NCI-H226 (cell line): Measurements from ENCODE around the gene PFKFB3.
"Not testable (repeated sequence)": the region's sequence is repeated elsewhere in the genome, so short reads cannot be mapped to it uniquely, and the experiment has no call there.

ENCODE experiments used
- DNase-seq: peaks from one replicate; pipeline ENCODE4 v3.0.0-alpha.2; 2015

PFKFB3 gene

DNA sequence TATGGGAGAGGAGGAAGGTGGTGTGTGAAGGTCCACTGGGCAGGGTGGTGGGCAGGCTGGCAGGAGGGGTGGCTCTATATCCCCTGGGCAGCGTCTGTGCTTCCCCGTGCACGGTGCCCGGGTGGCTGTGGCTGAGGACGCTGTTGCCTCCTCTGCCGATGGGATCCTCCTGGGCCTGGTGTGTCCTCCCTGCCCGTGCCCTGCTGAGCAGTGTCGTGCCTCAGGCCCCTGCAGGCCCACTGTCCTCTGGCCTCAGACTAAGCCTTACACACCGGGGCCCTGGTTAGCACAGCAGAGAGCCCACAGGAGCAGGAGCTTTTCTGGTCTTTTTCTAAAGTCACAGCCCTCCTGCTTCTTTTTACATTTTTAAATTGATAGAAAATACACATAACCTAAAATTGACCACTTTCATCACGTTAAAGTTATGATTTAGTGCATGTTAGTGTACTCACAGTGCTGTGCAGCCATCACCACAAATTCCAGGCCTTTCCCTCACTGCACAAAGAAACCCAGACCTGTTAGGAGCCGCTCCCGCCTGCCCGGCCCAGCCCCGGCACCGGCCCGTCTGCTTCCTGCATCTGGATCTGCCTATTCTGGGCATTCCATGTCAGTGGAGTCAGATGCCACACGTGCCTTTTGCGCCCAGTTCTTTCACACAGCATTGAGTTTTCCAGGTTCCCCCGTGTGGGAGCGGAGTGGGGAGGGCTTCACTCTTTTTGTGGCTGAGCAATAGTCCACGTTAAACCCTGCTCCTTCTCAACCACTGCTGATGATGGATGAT is 19.4 kb downstream of the PFKFB3 start:
- peak; percentile 58 for DNase-seq

DNA sequence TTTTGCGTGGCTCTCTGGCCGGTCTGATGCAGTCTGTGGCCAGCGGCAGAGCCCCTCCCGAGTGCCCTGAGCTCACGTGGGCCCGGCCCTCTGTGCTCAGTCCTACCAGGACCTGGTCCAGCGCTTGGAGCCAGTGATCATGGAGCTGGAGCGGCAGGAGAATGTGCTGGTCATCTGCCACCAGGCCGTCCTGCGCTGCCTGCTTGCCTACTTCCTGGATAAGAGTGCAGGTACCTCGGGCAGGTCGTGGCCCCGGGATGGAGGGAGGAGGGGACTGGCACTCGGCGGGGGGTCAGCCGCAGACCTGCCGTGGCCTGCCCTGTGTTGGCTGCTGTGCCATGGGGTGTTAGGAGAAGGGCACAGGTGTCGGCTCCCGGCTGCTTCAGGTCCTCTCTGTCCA is 20.0 kb downstream of the PFKFB3 start:
- no peak for DNase-seq

DNA sequence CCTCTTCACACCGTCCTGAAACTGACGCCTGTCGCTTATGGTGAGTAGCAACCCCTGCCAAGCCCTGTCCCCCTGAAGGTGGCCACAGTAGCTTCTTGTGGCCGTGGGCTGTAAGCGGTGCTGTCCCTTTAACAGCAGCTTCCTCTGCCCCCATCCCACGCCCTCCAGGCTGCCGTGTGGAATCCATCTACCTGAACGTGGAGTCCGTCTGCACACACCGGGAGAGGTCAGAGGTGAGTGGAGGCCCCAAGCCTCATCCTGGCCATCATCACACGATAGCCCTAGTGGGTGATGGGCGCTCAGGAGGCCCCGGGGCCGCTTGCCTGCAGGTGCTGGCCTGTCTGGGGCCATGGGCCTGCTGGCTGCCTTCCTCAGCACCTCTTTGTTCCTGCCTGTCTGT is 21.2 kb downstream of the PFKFB3 start:
- no peak for DNase-seq

DNA sequence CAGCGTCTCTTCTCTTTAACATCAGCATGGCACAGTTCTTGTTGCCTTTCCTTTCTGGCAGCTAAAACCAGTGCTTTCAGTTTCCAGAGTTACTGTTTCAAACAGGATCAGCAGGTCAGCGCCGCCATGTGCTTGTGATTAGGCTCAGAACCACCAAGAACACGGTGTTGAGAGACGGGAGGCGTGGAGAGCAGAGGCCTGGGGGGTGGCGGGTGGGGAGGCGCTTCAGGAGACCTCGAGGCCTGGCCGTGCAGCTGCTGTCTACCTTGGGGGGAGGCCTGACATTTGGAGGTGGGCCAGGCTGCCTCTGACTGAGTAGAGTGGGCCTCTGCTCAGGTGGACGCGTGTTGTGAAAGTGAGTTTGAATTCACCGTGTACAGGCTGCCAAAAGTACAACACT is 22.0 kb downstream of the PFKFB3 start:
- no peak for DNase-seq

DNA sequence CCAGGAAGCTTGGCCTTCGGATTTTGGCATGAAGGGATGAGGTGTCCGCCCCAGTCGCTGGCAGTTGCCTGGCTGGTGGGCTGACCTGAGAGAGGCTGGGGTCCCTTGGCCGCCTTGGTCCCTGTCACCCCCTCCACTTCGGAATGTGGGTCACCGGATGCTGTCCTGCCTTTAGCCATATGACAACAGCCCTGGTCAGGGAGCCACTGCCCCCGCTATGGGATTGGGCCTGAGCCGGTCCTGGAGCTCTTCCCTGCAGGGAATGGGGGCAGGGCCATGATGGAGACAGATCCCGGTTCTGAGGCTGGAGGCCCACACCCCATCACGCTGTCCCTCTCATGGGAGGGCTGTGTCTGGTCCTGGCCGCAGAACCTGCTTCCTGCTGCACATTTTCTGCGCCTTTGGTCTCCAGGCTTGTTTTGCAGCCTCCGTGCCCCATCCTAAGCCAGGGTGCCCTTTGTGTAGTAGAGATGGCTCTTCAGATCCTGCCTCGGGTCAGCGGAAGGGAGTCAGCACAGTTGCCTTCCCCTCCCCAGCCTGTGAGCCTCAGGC is 22.6 kb downstream of the PFKFB3 start:
- no peak for DNase-seq

DNA sequence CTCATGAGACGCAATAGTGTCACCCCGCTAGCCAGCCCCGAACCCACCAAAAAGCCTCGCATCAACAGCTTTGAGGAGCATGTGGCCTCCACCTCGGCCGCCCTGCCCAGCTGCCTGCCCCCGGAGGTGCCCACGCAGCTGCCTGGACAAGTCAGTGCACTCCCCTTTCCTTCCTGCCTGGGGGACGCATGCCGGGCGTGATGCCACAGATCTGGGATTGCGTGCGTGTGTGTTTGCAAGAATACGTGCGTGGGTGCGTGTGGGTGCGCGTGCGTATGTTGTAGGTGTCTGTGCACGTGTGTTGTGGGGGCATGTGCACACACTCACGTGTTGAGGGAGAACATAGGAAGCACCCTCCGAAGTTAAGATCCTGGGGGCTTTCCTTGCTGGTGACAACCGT is 23.5 kb downstream of the PFKFB3 start:
- no peak for DNase-seq

DNA sequence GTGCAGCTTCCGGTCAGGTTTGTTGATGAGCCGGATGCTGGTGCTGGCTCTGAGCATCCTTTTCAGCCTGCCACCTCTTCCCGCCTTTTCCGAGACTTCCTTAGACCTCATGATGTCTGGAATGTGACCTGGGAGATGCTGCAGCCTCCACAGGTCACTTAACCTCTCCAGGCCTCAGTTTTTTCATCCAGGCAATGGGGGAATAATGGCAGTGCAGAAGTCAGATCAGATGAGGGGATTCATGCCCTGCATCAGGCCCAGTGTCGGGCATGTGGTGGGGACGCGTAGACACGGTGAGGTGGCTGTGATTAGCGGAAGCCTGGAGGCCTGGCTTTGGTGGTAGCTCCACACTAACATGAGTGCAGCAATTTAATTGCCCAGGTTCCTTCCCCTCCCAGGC is 24.6 kb downstream of the PFKFB3 start:
- DNase-seq = no peak

DNA sequence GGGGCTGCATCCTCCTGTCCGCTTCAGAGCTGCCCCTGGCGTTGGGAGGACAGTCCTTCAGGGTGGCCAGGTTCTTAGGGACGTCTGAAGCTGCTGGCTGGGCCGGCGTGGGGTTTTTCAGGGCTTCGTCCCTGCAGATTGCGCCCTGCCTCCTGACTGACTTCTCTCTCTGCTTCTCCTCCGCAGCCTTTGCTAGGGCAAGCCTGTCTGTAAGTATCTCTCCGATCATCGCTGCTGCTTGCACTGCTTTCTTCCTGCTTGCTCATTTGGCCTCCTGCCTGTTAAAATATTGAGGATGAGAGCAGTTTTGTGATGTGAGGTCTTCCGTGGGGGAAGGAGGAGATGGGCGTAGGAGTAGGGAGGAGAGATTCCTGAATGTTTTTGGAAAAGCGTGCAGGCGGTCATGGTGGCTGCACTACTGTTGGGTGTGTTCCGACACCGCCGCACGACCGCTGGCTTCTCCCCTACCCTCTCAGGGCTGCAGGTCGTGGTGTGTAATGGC is 25.3 kb downstream of the PFKFB3 start:
- no peak for DNase-seq

DNA sequence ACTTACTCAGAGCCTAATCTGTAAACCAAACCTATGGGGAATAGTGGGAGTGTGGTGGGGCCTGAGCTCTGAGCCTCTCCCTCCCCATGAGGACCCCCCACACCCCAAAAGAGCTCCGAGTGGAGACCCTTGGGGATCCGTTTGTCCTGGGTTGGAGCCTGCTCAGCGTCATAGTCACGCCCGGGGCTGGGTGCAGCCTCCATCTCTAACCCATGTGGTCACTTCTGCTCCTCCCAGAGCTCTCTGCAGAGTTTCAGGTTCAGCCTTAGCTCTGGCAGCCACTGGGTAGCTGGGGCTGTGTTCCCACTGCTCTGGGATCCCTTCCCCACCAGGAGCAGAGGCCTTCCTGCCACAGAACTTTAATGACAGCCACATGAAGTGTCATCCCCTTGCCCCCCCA is 25.9 kb downstream of the PFKFB3 start:
- DNase-seq = no peak

DNA sequence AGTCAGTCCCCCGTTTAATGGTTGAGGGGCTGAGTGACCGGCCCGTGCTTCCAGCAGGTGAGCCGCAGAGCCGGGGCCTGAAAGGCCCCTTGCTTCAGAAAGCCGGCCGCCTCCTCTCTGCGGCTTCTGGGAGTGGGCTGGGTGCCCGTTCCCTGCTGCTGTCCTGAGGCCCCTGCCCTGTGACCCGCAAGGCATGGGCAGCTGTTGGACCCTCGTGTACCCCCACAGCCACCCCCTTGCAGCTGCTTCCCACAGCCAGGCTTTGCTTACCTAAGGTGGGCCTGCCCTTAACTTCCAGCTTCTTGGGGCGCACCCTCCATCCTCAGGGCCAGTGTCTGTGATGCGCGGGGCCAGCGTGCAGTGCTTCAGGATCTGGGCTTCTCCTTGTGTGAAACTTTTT is 26.6 kb downstream of the PFKFB3 start:
- DNase-seq = no peak

DNA sequence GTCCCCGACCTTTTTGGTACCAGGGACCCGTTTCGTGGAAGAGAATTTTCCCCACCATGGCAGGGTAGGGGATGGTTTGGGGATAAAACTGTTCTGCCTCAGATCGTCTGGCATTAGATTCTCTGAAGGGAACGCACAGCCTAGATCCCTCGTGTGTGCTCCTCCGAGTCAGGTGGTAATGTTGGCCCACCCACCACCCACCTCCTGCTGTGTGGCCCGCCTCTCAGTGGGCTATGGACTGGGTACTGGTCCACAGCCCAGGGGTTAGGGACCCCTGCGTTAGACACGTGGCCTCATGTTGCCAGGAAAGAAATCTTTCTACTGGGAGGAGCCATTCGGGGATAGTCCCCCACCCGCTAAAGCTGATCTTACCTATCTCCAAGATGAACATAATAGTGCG is 27.0 kb downstream of the PFKFB3 start:
- DNase-seq = no peak

DNA sequence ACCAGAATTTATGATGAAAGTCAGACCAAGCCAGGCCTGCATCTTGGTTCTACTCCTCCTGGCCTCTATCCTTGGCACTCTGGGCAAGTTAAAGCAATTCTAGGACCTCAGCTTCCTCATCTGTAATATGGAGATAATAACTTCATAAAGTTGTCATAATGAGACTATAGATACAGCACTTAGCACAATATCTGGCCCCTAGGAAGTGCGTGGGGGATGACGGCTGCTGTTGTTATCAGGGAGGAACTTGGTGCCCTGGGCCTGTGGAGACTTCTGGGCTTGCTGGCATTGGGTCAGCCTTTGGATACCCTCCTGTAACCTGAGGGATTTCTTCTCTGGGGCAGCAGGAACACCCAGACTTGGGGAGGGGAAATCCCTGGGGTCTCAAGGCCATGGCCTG is 27.6 kb downstream of the PFKFB3 start:
- no peak for DNase-seq

DNA sequence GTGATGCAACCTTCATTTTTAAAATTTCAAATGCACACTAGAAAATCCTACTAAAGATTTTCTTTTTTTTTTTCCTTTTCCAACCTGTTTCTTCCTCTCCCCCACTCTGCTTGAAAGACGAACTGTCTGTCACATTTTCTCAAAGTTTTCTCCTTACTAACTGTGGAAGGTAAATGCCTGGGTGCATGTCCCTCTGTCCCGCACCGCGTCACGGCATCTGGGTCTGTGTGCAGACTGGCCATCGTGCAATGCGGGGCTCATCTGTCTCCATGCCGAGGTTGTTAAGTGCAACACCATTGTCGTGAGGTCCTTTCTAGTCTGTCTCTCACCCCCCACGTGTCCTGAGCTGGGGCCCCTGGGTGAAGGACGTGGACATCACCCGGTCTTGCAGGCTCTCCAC is 28.4 kb downstream of the PFKFB3 start:
- DNase-seq = no peak

DNA sequence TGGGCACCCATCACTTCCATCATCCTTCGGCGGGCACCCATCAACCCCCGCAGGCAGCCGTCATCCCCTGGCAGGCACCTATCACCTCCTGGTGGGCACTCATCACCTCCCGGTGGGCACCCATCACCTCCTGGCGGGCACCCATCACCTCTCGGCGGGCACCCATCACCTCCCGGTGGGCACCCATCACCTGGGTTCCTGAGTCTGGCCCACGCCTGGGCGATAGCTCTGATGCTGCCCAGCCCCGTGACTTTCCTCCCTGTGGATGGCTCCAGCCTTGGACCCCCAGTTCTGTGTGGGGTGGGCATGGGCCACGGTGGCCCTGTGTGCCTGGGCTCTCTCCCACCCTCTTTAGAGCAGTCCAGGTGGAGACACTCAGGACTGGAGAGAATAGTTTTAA is 29.0 kb downstream of the PFKFB3 start:
- DNase-seq = no peak

DNA sequence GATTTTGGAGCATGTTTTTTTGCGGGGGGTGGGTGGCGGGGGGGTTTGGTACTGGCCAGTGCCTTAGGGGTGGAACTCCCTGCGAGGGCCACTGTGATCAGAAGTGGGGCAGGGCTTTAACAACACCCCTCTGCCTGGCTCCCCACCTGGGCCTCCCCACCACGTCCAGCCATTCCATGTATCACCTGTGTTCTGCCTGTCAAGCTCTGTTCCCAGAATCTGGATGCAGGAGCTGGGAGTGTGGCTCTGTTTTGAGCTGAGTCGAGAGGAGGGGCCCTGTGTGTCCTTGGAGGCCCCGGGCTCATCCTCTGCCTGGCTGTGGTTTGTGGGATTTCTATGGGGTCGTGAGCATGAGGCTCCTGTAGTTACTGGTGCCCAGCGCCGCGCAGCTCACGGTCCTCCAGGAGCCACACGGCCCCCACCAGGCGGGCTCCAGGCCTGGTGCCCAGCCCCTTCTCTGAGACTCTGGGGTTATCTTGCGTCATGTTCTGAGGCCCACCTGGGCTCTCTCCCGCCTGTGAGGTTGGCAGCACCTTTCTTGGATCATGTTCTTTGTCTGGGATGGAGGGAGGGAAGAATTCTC is 29.6 kb downstream of the PFKFB3 start:
- DNase-seq = no peak

DNA sequence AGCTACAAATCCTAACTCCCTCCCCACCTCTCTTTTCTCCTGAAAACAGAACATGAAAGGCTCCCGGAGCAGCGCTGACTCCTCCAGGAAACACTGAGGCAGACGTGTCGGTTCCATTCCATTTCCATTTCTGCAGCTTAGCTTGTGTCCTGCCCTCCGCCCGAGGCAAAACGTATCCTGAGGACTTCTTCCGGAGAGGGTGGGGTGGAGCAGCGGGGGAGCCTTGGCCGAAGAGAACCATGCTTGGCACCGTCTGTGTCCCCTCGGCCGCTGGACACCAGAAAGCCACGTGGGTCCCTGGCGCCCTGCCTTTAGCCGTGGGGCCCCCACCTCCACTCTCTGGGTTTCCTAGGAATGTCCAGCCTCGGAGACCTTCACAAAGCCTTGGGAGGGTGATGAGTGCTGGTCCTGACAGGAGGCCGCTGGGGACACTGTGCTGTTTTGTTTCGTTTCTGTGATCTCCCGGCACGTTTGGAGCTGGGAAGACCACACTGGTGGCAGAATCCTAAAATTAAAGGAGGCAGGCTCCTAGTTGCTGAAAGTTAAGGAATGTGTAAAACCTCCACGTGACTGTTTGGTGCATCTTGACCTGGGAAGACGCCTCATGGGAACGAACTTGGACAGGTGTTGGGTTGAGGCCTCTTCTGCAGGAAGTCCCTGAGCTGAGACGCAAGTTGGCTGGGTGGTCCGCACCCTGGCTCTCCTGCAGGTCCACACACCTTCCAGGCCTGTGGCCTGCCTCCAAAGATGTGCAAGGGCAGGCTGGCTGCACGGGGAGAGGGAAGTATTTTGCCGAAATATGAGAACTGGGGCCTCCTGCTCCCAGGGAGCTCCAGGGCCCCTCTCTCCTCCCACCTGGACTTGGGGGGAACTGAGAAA is 30.4 kb downstream of the PFKFB3 start:
- DNase-seq = no peak

DNA sequence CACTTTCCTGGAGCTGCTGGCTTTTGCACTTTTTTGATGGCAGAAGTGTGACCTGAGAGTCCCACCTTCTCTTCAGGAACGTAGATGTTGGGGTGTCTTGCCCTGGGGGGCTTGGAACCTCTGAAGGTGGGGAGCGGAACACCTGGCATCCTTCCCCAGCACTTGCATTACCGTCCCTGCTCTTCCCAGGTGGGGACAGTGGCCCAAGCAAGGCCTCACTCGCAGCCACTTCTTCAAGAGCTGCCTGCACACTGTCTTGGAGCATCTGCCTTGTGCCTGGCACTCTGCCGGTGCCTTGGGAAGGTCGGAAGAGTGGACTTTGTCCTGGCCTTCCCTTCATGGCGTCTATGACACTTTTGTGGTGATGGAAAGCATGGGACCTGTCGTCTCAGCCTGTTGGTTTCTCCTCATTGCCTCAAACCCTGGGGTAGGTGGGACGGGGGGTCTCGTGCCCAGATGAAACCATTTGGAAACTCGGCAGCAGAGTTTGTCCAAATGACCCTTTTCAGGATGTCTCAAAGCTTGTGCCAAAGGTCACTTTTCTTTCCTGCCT is 31.1 kb downstream of the PFKFB3 start:
- no peak for DNase-seq

DNA sequence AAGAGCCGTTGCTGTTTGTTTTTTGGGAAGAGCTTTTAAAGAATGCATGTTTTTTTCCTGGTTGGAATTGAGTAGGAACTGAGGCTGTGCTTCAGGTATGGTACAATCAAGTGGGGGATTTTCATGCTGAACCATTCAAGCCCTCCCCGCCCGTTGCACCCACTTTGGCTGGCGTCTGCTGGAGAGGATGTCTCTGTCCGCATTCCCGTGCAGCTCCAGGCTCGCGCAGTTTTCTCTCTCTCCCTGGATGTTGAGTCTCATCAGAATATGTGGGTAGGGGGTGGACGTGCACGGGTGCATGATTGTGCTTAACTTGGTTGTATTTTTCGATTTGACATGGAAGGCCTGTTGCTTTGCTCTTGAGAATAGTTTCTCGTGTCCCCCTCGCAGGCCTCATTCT is 31.6 kb downstream of the PFKFB3 start:
- DNase-seq = no peak

DNA sequence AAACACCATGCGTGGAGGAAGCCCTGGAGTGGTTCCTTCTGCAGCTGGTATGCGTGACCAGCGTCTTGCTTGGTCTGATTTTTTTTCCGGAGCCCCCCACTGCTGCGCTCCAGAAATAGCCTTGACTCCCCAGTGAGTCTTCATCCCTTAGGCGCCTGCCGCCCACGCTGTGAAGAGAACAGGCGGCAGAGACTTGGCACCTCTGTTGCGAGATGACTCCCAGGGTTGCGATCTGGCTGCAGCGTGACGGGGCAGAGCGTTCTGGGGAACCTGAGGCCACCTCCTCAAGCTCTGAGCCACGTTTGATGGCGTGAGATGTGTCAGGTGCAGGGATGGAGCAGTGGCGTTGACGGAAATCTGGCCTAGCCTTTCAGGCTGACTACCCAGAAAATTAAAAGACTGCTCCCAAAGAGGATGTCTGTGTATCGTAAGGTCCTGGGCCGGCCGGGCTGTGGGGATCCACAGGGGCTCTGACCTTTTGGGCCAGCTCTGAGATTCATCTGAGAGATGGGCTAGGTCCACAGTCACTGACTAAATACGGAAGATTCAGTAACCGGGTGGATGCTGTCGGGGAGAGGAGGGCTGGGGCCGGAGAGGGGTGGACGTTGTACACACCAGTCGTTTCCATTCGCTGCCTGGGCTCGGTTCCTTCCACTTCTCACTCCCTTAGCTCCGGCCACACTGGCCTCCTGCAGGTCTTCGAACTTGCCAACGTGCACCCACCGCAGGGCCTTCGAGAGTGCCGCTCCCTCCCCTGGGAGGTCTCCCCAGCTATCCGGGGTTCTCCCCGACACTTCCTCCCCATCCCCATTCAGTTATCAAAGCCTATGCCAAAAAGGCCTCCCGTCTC is 33.8 kb downstream of the PFKFB3 start:
- no peak for DNase-seq

DNA sequence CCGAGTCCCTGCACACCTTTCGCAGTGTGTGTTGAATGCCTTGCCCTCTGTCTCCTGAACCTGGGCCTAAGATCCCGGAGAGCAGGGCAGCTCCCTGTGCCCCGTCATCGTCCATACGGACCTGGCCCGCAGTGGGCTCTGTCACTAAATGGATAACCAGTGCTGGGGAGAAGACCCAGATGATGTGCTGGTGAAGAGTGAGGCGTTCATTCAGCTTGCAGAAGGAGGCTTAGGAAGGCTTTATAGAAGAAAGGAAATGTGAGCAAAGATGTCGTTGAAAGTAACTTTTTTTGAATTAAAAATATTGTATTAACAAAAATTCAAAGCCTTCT is 34.4 kb downstream of the PFKFB3 start:
- no peak for DNase-seq

DNA sequence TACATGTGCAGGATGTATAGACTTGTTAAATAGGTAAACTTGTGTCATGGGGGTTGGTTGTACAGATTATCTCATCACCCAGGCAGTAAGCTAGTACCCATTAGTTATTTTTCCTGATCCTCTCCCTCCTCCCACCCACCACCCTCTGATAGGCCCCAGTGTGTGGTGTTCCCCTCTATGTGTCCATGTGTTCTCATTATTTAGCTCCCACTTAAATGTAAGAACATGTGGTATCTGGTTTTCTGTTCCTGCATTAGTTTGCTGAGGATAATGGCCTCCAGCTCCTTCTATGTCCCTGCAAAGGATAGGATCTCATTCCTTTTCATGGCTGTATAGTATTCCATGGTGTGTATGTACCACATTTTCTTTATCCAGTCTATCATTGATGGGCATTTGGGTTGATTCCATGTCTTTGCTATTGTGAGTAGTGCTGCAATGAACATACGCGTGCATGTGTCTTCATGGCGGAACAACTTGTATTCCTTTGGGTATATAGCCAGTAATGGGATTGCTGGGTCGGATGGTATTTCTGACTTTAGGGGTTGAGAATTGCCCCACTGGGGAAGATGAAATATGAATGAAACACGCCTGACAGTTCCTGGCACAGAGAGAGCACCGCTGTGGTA is 36.0 kb downstream of the PFKFB3 start:
- DNase-seq = not testable (repeated sequence)
